ENCODE measurements around the gene ADGRG1. TPM values are rescaled to one million over a fixed set of nuclear protein-coding genes. Genes with fewer than 3 reads are reported as not detected.

Gene ADGRG1
- 4.6 and 4.8 TPM in 2 replicates for total RNA-seq
- long read RNA-seq = 0 reads

GRCh38 chr16:57628008-57628781 lies at the start of gene ADGRG1:
TSS of gene ADGRG1 (plus strand) at chr16:57628630. CDS start at chr16:57650288, 21,658 bp downstream.
- Mint-ChIP-seq H3K9me3 (ENCODE audit: unreplicated experiment) (no peaks in the 10 kb centered on the region), H3K27me3 (ENCODE audit: unreplicated experiment) (no peaks in the 10 kb centered on the region), H3K4me3 (ENCODE audit: unreplicated experiment) (peak within 1 kb of the TSS; percentile 67), H3K4me1 (ENCODE audit: unreplicated experiment) (peaks cover 50% of the 10 kb centered on the region), H3K36me3 (ENCODE audit: unreplicated experiment) (no peaks in the 10 kb centered on the region), H3K27ac (ENCODE audit: unreplicated experiment) (peak within 1 kb of the TSS; percentile 98)
- peak; percentile 96 for DNase-seq (ENCODE audit: extremely low spot score, unreplicated experiment)
- peak; percentile 30 for TF ChIP-seq CTCF (IDR thresholded peaks at IDR 0.05)

- Mint-ChIP-seq H3K9me3 (ENCODE audit: unreplicated experiment) (no peaks in the 10 kb centered on the region), H3K36me3 (ENCODE audit: unreplicated experiment) (no peaks in the 10 kb centered on the region), H3K4me3 (ENCODE audit: unreplicated experiment) (no peak overlapping the region), H3K4me1 (ENCODE audit: unreplicated experiment) (peaks cover 6% of the 10 kb centered on the region), H3K27me3 (ENCODE audit: unreplicated experiment) (peaks cover 31% of the 10 kb centered on the region), H3K27ac (ENCODE audit: unreplicated experiment) (no peak overlapping the region)
- TF ChIP-seq CTCF (IDR thresholded peaks at IDR 0.05) = no peak
- peak; percentile 49 for DNase-seq (ENCODE audit: extremely low spot score, unreplicated experiment)
These were observed 49.1 kb upstream of the ADGRG1 start for GRCh38 chr16:57579361-57579665.

GRCh38 chr16:57585051-57585687 lies 43.3 kb upstream of the ADGRG1 start:
- no peak overlapping the region for H3K27ac Mint-ChIP-seq (ENCODE audit: unreplicated experiment)
- H3K4me3 Mint-ChIP-seq (ENCODE audit: unreplicated experiment) = no peak overlapping the region
- H3K27me3 Mint-ChIP-seq (ENCODE audit: unreplicated experiment) = peaks cover 40% of the 10 kb centered on the region
- peak; percentile 13 for DNase-seq (ENCODE audit: extremely low spot score, unreplicated experiment)
- H3K36me3 Mint-ChIP-seq (ENCODE audit: unreplicated experiment) = no peaks in the 10 kb centered on the region
- H3K4me1 Mint-ChIP-seq (ENCODE audit: unreplicated experiment) = peaks cover 3% of the 10 kb centered on the region
- no peak for TF ChIP-seq CTCF (IDR thresholded peaks at IDR 0.05)
- no peaks in the 10 kb centered on the region for H3K9me3 Mint-ChIP-seq (ENCODE audit: unreplicated experiment)

GRCh38 chr16:57588831-57589230 lies 39.6 kb upstream of the ADGRG1 start:
- Mint-ChIP-seq H3K9me3 (ENCODE audit: unreplicated experiment) (no peaks in the 10 kb centered on the region), H3K27me3 (ENCODE audit: unreplicated experiment) (peaks cover 22% of the 10 kb centered on the region), H3K36me3 (ENCODE audit: unreplicated experiment) (no peaks in the 10 kb centered on the region), H3K4me1 (ENCODE audit: unreplicated experiment) (peaks cover 12% of the 10 kb centered on the region), H3K27ac (ENCODE audit: unreplicated experiment) (no peak overlapping the region), H3K4me3 (ENCODE audit: unreplicated experiment) (no peak overlapping the region)
- DNase-seq (ENCODE audit: extremely low spot score, unreplicated experiment) = peak; percentile 36
- TF ChIP-seq CTCF (IDR thresholded peaks at IDR 0.05) = no peak

GRCh38 chr16:57589374-57589773 lies 39.1 kb upstream of the ADGRG1 start:
- Mint-ChIP-seq H3K4me1 (ENCODE audit: unreplicated experiment) (peaks cover 12% of the 10 kb centered on the region), H3K9me3 (ENCODE audit: unreplicated experiment) (no peaks in the 10 kb centered on the region), H3K36me3 (ENCODE audit: unreplicated experiment) (no peaks in the 10 kb centered on the region), H3K4me3 (ENCODE audit: unreplicated experiment) (no peak overlapping the region), H3K27me3 (ENCODE audit: unreplicated experiment) (peaks cover 17% of the 10 kb centered on the region), H3K27ac (ENCODE audit: unreplicated experiment) (no peak overlapping the region)
- TF ChIP-seq CTCF (IDR thresholded peaks at IDR 0.05) = no peak
- DNase-seq (ENCODE audit: extremely low spot score, unreplicated experiment) = peak; percentile 8

Data from osteocyte (in vitro differentiated cells).